UCSD-AML1 (cell line): ENCODE results near the gene HERC2.
"Not testable (repeated sequence)": the region's sequence is repeated elsewhere in the genome, so short reads cannot be mapped to it uniquely, and the experiment has no call there.

Experiments
- DNase-seq: peaks from one replicate; lab custom pipeline; 2025; ENCODE audit not compliant: unreplicated experiment; lab: John Stamatoyannopoulos, UW

The HERC2 gene

GRCh38 chr15:28132524-28133275, 189.3 kb downstream of the HERC2 start:
- no peak for DNase-seq

GRCh38 chr15:28131946-28132345, 190.0 kb downstream of the HERC2 start:
- no peak for DNase-seq

GRCh38 chr15:28131400-28131799, 190.6 kb downstream of the HERC2 start:
- no peak for DNase-seq

- no peak for DNase-seq
Observed at GRCh38 chr15:28130651-28131050, 191.3 kb downstream of the HERC2 start.

GRCh38 chr15:28129231-28129848, 192.6 kb downstream of the HERC2 start:
- DNase-seq, result no peak

- no peak for DNase-seq
Observed at GRCh38 chr15:28128031-28128430, 193.9 kb downstream of the HERC2 start.

- DNase-seq, result no peak
Observed at GRCh38 chr15:28127036-28127435, 194.9 kb downstream of the HERC2 start.

- no peak for DNase-seq
Observed at GRCh38 chr15:28125673-28126651, 196.0 kb downstream of the HERC2 start.

GRCh38 chr15:28124841-28125240, 197.1 kb downstream of the HERC2 start:
- DNase-seq, result no peak

GRCh38 chr15:28123408-28124023, 198.5 kb downstream of the HERC2 start:
- DNase-seq, result peak; percentile 52

- no peak for DNase-seq
Observed at GRCh38 chr15:28122038-28122949, 199.7 kb downstream of the HERC2 start.

GRCh38 chr15:28121577-28121976, 200.4 kb downstream of the HERC2 start:
- DNase-seq, result not testable (repeated sequence)

GRCh38 chr15:28120359-28120640, 201.7 kb downstream of the HERC2 start:
- no peak for DNase-seq

GRCh38 chr15:28118531-28118930, 203.4 kb downstream of the HERC2 start:
- no peak for DNase-seq

GRCh38 chr15:28118083-28118482, 203.9 kb downstream of the HERC2 start:
- DNase-seq, result no peak

- DNase-seq, result no peak
Observed at GRCh38 chr15:28117432-28117990, 204.5 kb downstream of the HERC2 start.

- DNase-seq, result no peak
Observed at GRCh38 chr15:28116521-28117431, 205.2 kb downstream of the HERC2 start.

GRCh38 chr15:28115871-28116270, 206.1 kb downstream of the HERC2 start:
- no peak for DNase-seq
